ENCODE measurements around the gene MACROD2.

MACROD2 gene

DNA sequence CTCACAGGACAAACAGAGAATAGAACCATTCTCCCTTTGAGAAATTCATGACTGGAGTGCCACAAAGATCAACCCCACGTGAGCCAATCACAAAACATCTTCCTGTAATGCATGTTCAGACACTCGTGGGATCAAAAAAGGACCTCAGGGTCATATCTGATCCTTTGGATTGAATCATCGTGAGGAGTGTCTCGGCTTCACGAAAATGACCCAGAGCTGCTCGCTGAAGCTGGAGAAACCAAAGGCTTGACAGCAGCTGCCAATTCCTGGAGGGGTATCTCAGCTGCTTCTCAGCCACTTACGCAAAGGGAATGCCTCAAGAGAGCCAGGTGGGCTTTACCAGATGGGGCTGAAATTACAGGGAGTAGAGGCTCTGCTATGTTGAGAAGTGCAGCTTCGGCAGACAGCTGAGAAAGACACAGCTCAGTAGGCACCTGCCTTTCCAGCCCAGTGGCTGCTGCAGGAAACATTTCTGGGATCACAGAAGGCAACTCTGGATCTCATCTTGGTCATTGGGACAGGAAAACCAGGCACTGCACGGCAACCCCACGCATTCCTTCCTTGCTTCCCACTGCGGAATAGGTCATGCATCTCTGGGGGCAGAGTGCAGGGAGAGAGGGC is 1764.8 kb downstream of the MACROD2 start:
- in situ Hi-C loops (cut with HindIII; ENCODE audit: low pct_unique_long_range_greater_than_20kb, low sequenced_read_pairs) = no loop called here

DNA sequence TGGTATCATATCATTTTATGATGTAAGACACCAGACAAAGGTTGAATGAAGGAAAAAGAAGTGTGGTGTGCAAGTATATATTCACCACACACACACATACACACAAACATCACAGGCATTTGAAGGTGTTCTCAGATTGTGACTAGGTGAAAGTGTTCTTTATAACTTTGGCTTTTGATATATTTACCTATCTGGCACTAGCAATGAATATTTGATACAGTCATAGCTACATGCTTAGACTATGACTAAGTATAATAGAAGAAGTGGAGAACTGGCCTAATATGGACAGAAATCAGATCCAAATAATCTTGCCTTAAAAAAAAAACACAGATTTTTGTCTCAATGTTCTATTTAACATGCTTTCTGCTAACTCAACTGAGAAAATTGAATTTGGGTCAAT is 1768.0 kb downstream of the MACROD2 start:
- in situ Hi-C loops (cut with HindIII; ENCODE audit: low pct_unique_long_range_greater_than_20kb, low sequenced_read_pairs) = no loop called here
- TF ChIP-seq JUND (IDR thresholded peaks at IDR 0.05; ENCODE audit: low read depth) = no peak
- DNase-seq (ENCODE audit: low read depth in 1 of 2, low spot score in 1 of 2) = no peak

More for the DNA sequence above, 1764.8 kb downstream of the MACROD2 start:
- TF ChIP-seq JUND (IDR thresholded peaks at IDR 0.05; ENCODE audit: low read depth) = no peak
- DNase-seq (ENCODE audit: low read depth in 1 of 2, low spot score in 1 of 2) = no peak

DNA sequence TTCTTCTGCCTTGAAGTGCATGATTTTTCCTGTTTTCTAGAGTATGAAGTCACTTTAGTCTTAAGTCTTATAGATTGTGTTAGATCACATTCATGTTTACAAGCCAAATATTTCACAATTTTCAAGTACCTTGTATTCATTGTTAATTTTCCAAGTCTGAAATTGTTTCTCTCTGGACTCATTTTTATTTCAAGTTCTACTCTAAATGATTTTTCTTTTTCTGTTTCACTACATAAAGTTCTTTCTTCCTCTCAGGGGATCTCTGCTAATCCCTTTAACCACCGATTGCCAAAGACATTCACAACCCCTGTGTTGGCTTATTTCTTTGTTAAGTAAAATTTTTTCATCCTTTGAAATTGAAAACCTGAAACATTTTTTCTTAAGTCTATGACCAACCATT is 1772.3 kb downstream of the MACROD2 start:
- in situ Hi-C loops (cut with HindIII; ENCODE audit: low pct_unique_long_range_greater_than_20kb, low sequenced_read_pairs) = no loop called here
- no peak for TF ChIP-seq JUND (IDR thresholded peaks at IDR 0.05; ENCODE audit: low read depth)
- DNase-seq (ENCODE audit: low read depth in 1 of 2, low spot score in 1 of 2) = no peak

DNA sequence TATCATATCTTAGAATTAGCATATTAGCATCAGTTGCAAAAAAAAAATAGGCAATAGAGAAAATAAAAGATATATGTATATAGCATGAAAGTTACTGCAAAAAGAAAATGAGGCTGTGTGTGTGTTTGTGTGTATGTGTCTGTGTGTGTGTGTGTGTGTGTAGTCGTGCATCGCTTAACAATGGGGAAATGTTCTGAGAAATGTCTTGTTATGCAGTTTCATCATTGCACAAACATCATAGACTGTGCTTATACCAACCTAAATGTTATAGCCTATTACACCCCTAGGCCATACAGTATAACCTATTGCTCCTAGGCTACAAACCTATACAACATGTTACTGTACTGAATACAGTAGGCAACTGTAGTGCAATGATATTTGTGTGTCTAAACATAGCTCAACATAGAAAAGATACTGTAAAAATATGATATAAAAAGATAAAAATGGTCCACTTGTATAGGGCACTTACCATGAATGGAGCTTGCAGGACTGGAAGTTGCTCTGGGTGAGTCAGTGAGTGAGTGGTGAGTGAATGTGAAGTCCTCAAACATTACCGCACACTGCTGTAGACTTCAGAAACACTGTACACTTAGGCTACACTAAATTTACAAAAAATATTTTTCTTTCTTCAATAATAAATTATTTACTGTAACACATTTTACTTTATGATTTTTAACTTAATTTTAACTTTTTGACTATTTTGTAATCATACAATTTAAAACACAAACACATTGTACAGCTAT is 1772.9 kb downstream of the MACROD2 start:
- TF ChIP-seq JUND (IDR thresholded peaks at IDR 0.05; ENCODE audit: low read depth) = no peak
- in situ Hi-C loops (cut with HindIII; ENCODE audit: low pct_unique_long_range_greater_than_20kb, low sequenced_read_pairs) = no loop called here
- no peak for DNase-seq (ENCODE audit: low read depth in 1 of 2, low spot score in 1 of 2)

DNA sequence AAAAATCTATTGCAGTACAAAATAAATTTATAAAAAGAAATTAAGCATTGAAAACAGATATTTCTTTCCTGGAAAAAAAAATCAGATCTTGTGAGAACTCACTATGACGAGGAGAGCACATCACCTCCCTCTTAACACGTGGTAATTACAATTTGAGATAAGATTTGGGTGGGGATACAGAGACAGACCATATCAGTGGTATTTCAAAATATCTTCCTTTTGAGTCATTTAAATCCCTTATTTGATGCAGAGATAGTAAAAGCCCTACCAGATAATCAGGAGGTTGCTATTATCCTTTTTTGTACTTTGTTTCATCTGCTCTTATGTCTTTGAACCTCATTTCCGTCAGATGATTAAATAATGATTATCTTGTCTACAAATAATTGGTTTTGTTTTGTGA is 1777.5 kb downstream of the MACROD2 start:
- DNase-seq (ENCODE audit: low read depth in 1 of 2, low spot score in 1 of 2) = no peak
- TF ChIP-seq JUND (IDR thresholded peaks at IDR 0.05; ENCODE audit: low read depth) = no peak
- in situ Hi-C loops (cut with HindIII; ENCODE audit: low pct_unique_long_range_greater_than_20kb, low sequenced_read_pairs) = no loop called here

DNA sequence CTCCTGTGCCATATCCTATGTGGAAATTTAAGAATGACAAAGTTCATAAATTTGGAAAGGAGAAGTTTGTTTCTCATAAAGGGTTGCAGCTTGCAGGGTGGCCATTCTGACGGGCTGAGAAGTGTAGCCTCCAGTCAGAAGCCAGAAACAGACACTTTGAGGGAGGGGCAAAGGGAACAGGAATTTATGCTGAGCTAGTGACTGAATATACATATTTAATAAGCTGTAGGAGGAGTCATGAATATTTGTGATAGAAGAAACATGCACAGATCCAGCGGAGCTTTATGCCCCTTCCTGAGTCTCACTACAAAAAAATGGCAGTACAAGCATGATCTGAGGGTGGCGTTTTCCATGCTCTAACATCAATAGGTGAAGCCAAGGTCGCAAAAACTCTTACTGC is 1779.6 kb downstream of the MACROD2 start:
- in situ Hi-C loops (cut with HindIII; ENCODE audit: low pct_unique_long_range_greater_than_20kb, low sequenced_read_pairs) = no loop called here
- DNase-seq (ENCODE audit: low read depth in 1 of 2, low spot score in 1 of 2) = no peak
- no peak for TF ChIP-seq JUND (IDR thresholded peaks at IDR 0.05; ENCODE audit: low read depth)

DNA sequence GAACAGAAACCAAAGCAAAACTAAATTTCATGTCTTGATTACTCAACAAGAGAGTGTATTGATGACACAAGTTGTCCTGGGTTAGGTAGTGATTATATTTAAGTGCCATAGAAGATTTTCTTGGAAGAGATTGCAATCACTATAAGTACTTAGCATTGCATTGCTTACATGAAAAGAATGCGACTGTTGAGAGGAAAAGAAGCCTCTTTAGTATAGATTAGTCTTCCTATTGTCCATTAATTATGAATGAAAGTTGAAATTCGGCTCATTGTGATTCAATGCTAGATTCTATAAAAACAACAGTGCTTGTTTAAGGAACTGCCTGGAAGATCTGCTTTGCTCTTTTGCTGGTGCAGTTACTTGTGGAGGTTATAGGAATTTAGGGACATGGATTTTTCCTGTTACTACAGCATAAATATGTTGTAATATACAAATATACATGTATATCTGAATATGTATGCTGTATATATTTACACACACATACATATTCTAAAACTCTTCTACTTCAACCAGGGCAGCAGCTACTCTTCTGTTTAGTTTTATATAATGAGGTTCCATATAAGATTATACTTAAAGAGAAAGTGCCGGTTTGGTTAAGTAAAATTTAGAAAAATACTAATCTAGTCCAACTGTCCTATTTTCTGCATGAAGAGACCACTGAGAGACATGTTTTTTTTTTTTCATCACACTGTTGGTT is 1781.6 kb downstream of the MACROD2 start:
- in situ Hi-C loops (cut with HindIII; ENCODE audit: low pct_unique_long_range_greater_than_20kb, low sequenced_read_pairs) = no loop called here
- TF ChIP-seq JUND (IDR thresholded peaks at IDR 0.05; ENCODE audit: low read depth) = no peak
- no peak for DNase-seq (ENCODE audit: low read depth in 1 of 2, low spot score in 1 of 2)

DNA sequence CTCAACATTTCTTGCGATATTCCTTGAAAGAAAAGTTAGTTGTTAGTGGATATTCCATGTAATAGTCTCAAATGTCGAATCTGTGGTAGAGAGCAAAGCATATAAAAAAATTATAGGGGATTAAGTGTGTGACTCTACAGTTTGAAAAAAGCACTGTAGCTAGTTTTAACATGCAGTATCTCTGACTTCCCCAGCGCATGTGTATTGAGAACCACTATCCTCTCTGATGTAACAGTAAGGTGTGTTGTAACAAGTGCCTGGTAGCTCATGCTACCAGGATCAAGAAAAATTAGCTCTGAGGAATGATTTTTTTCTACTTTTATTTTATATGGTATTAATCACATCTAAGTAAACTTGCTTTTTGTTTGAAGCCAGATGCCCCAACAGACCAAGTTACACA is 1788.7 kb downstream of the MACROD2 start:
- no peak for DNase-seq (ENCODE audit: low read depth in 1 of 2, low spot score in 1 of 2)
- in situ Hi-C loops (cut with HindIII; ENCODE audit: low pct_unique_long_range_greater_than_20kb, low sequenced_read_pairs) = no loop called here
- TF ChIP-seq JUND (IDR thresholded peaks at IDR 0.05; ENCODE audit: low read depth) = no peak

DNA sequence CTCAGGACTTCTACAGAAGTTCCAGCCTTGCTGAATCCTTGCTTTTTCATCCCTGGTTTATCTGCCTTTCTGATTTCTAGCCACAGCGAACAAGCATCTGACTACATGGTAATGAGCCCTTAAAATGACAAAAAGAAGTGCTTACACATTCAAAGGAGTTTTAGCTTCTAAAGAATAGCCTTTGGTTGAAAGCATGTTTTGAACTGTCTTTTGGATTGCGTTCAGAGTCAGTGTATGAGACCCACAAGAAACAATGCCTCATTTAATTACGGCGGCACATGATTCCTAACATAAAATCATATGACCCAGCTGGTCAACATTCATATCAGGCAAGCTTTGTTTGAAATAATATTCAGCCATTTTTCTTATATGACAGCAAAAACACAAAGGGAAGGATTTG is 1793.8 kb downstream of the MACROD2 start:
- in situ Hi-C loops (cut with HindIII; ENCODE audit: low pct_unique_long_range_greater_than_20kb, low sequenced_read_pairs) = no loop called here
- no peak for DNase-seq (ENCODE audit: low read depth in 1 of 2, low spot score in 1 of 2)
- no peak for TF ChIP-seq JUND (IDR thresholded peaks at IDR 0.05; ENCODE audit: low read depth)

DNA sequence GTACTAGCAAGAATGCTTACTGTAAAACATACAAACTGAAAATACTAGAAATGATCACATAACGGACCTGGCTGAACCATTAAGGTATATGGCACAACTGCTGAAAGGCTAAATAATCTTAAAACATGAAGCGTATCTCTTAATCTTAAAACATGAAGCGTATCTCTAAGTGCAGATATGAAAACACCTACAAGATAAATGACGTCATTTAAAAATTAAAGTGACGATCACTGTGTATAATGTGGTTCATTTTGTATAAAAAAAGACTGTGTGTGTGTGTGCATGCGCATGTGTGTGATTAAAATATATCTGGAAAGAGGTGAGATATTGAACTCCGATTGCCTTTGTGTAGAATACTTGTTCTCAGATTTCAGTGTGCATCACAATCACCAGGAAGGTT is 1797.5 kb downstream of the MACROD2 start:
- no peak for TF ChIP-seq JUND (IDR thresholded peaks at IDR 0.05; ENCODE audit: low read depth)
- in situ Hi-C loops (cut with HindIII; ENCODE audit: low pct_unique_long_range_greater_than_20kb, low sequenced_read_pairs) = no loop called here
- no peak for DNase-seq (ENCODE audit: low read depth in 1 of 2, low spot score in 1 of 2)

DNA sequence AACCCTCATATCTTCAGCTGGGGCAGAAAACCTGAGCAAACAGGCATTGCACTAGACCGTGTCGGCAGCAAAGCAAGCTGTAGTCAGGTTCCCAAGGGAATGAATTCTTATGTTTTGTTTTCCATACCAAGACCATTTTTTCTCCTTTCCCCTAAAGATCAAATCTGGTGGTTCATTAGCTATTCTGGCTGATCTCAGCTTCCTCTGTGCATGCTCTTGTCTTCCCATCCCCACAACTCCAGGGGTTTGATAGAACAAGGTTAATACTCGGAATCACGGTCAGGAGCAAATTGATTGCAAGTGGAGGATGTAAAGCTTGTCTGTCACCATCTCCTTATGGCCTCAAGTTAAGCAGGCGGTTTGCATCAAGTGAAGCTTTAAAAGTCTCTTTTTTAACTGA is 1799.1 kb downstream of the MACROD2 start:
- no peak for TF ChIP-seq JUND (IDR thresholded peaks at IDR 0.05; ENCODE audit: low read depth)
- in situ Hi-C loops (cut with HindIII; ENCODE audit: low pct_unique_long_range_greater_than_20kb, low sequenced_read_pairs) = no loop called here

DNA sequence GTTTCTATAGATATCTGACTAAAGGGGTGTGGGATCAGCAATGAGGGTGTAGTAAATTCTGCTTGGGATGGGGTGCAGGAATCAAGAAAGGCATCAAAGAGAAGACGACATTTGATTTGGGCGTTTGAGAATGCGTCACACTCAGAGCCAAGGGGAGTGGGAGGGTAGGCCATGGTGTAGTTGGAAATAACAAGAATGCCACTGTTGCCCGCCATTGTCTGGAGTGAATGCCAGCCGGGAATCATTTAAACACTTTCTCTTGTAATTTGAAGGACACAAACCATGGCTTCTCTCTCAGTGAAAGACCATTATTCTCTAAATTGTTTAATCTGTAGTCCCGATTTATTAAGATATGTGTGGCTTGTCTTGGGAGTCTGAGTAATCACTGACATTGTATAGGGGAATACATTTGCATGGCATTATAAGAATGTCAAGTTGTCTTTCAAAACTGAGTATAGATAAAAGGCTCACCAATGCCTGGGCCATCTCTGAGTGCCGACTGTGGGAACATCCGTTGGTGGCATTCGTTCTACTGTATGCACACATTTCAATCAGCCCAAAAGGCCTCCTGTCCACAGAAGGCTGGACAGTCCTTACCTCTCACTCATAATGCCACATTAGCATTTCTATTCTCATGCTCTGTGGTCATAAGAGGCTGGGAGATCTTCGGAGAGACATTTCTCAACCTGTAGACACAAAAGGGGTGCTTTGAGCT is 1800.1 kb downstream of the MACROD2 start:
- no peak for DNase-seq (ENCODE audit: low read depth in 1 of 2, low spot score in 1 of 2)
- in situ Hi-C loops (cut with HindIII; ENCODE audit: low pct_unique_long_range_greater_than_20kb, low sequenced_read_pairs) = no loop called here
- TF ChIP-seq JUND (IDR thresholded peaks at IDR 0.05; ENCODE audit: low read depth) = no peak

More for the DNA sequence above, 1799.1 kb downstream of the MACROD2 start:
- no peak for DNase-seq (ENCODE audit: low read depth in 1 of 2, low spot score in 1 of 2)

DNA sequence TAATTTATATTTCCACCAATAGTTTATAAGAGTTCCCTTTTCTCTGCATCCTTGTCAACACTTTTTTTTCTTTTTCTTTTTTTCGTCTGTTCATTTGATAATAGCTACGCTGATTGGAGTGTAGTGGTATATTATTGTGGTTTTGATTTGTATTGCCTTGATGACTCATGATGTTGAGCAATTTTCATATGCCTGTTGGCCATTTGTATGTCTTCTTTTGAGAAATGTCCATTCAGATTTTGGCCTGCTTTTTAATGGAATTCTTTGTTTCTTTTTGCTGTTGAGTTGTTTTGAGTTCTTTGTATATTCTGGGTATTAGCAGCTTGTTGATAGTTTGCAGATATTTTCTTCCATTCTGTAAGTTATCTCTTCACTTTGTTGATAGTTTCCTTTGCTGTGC is 1804.6 kb downstream of the MACROD2 start:
- no peak for DNase-seq (ENCODE audit: low read depth in 1 of 2, low spot score in 1 of 2)
- in situ Hi-C loops (cut with HindIII; ENCODE audit: low pct_unique_long_range_greater_than_20kb, low sequenced_read_pairs) = no loop called here
- no peak for TF ChIP-seq JUND (IDR thresholded peaks at IDR 0.05; ENCODE audit: low read depth)

All from T47D (cell line).